GM18505 (cell line): ENCODE results near the gene METTL21C.

Experiments used
- ATAC-seq: cut with Tn5 transposase; IDR thresholded peaks from one replicate; pipeline ENCODE4 v1.9.1; 2021; ENCODE audit not compliant: unreplicated experiment
- POLR2A ChIP-seq: IDR thresholded peaks from 4 replicates; pipeline ENCODE4 v1.6.1; 2011; ENCODE audit warnings: borderline replicate concordance; ENCODE audit not compliant: insufficient read depth, insufficient read length; ENCODE audit errors: extremely low read depth

The METTL21C gene

DNA sequence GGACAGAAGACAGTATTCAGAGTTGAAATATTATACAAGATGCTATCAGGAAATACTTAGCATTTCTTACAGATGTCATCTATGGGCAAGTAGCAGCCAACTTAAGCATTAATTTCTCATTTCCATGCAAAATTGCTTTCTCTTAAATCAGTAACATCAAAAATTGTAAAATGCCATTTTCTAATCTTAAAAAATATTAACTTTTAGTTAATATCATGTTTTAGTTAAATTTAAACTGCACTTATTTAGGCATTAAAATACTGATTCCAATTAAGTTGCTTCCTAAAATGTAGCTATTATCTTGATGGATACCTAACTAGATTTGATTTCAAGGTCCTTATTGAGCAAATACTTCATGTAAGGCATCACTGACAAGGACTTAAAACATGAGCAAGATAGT lies 27.8 kb downstream of the METTL21C start:
- no peak for TF ChIP-seq POLR2A
- no peak for ATAC-seq

DNA sequence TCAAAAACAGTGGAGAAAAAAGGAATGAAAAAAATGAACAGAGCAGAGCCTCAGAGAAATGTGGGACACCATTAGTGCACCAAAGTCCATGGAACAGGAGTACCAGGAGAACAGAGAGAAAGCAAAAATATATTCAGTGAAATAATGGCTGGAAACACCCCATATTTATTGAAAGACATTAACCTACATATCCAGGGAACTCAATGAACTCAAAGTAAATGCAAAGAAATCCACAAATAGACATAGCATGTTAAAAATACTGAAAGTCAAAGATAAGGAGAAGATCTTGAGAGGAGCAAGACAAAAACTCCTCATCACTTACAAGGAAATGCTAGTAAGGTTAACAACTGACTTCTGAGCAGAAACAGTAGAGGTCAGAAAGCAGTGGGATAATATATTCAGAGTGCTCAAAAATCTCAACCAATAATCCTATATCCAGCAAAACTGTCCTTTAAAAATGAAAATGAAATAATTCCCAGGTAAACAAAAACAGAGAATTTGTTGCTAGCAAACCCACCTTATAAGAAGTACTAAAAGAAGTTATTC lies 35.6 kb downstream of the METTL21C start:
- ATAC-seq = no peak
- TF ChIP-seq POLR2A = no peak

GRCh38 chr13:102658660-102659059 lies 36.2 kb downstream of the METTL21C start:
- ATAC-seq = no peak
- no peak for TF ChIP-seq POLR2A

DNA sequence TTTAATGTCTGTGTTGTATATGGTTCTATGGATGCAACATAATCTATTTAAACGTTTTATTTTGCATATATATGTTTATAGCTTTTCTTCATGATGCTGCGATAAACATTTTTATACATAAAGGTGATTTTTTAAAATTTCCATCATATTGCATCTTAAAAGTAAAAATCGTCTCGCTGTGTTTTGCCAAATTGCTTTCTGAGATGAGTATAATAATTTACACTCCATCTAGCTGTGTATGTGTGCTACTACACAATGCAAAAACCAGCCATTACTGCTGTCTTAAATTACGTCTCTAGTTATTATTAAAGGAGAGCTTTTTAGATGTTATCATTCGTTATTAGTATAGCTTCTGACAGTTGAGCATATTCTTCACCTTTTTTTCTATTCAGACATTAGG lies 37.2 kb downstream of the METTL21C start:
- TF ChIP-seq POLR2A = no peak
- no peak for ATAC-seq

DNA sequence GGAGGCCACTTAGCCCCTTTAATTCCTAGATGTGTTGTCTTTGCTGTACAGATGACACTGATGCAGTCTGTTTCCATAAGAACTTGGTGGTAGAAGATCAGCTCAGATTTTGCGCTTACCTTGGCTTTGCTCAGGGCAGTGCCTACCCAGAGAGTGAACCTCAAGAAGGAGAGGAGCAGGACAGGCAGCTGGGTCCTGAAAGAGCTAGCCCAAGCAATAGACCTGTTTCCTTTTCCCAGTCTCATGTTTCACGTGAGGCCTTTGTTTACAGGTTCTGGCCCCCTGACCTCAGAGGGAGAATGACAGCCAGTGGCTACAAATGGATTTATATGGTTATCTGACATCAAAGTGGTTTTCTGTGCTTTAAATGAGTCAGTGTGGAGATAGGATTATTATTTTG lies 40.1 kb downstream of the METTL21C start:
- no peak for ATAC-seq
- no peak for TF ChIP-seq POLR2A

DNA sequence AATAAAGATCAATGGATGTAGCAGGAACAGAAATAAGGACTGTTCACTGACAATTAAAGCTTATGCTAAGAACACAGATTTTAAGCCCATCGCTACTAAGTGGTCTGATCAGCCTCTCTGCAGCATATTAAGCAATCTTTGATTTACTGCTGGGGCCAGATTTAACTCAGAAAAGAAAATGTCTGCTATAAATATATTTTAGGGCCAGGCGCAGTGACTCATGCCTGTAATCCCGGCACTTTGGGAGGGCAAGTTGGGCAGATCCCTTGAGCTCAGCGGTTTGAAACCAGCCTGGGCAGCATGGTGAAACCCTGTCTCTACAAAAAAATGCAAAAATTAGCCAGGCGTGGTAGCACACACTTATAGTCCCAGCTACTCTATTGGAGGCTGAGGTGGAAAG lies 43.0 kb downstream of the METTL21C start:
- no peak for ATAC-seq
- TF ChIP-seq POLR2A = no peak

GRCh38 chr13:102651392-102651791 lies 43.5 kb downstream of the METTL21C start:
- no peak for ATAC-seq
- no peak for TF ChIP-seq POLR2A

DNA sequence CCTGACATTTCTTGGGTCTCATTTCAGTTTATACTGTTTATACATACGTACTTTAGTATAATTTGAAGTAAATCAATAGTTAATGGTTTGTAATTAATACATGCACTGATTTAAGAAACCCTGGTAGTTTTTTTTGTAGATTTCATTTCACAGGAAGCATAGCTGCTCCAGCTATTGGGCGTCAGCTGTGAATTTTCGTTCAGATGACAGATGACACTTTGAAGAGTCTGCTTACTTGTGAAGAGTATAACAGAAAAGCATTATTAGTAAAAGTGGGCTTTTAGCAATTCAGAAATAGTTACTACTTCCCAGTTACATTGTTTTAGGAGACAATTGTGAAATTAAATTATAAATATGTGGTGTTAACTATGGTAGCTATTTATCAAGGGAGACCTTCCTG lies 44.4 kb downstream of the METTL21C start:
- TF ChIP-seq POLR2A = no peak
- no peak for ATAC-seq

- no peak for ATAC-seq
- no peak for TF ChIP-seq POLR2A
These were observed 46.8 kb downstream of the METTL21C start for GRCh38 chr13:102648046-102648445.

DNA sequence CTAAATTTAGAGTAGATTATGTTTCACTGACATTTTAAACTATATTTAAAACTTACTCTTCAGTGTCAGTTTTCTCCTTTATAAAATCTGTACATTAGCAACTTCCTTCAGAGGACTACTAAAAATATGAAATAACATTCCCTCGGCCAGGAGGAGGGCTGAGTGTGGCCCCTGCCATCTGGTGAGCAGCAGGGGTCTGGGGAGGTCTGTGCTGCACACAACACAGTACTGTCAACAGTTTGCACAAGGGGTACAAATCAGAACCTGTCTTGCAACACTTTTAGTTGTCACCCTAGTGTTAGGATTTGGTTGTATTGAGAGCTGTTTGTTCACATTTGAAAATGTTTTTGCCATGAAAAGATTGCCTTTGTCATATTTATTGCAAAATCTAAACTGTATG lies 49.1 kb downstream of the METTL21C start:
- no peak for ATAC-seq
- no peak for TF ChIP-seq POLR2A

- no peak for ATAC-seq
These were observed 51.2 kb downstream of the METTL21C start for GRCh38 chr13:102643656-102644055.

DNA sequence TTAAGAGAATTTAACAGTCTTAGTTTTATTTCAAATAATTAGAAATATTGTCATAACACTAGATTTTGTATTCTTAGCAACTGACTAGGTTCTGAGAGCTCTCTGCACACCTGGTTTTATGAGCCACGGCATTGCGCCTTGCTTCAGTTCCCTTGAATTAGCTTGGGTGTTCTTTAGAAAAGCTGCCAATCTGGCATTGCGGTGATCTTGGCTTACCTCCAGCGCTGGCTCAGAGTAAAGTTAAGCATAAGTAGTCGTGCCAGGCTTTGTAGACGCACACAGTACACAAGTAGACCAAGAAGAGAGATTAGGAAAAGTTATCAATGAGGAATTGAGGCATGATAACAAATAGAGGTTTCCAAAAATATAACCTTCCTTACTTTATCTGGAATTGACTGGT lies 52.4 kb downstream of the METTL21C start:
- no peak for TF ChIP-seq POLR2A
- no peak for ATAC-seq

More at GRCh38 chr13:102643656-102644055, 51.2 kb downstream of the METTL21C start:
- no peak for TF ChIP-seq POLR2A

DNA sequence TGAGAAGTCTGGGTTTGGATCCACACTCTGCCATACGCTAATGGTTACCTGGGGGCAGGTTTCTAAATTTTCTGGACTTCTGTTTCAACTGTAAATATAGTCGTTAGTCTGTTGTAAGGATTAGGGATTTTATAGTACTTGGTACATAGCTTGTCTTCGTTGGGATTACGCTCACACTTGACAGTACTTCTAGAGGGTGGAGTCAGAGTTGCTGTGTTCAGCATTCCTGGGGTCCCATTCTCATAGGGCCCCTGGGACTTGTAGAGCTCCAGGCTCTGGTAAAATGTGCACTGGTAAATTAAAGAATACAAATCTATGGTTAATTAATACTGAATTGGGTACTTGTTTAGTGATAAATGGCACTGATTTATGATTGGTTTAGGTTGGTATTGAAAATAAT lies 52.8 kb downstream of the METTL21C start:
- no peak for TF ChIP-seq POLR2A
- no peak for ATAC-seq

GRCh38 chr13:102638741-102639140 lies 56.1 kb downstream of the METTL21C start:
- no peak for ATAC-seq
- TF ChIP-seq POLR2A = no peak
